ENCODE data around the gene DNAH1. TPM values are rescaled to one million over a fixed set of nuclear protein-coding genes. Genes with fewer than 3 reads are reported as not detected.

The DNAH1 gene
- total and polyA plus RNA-seq, 2 donors (not counting 1 experiment from before 2014, with no cell fraction given): 47.2 to 59.2 TPM

DNA sequence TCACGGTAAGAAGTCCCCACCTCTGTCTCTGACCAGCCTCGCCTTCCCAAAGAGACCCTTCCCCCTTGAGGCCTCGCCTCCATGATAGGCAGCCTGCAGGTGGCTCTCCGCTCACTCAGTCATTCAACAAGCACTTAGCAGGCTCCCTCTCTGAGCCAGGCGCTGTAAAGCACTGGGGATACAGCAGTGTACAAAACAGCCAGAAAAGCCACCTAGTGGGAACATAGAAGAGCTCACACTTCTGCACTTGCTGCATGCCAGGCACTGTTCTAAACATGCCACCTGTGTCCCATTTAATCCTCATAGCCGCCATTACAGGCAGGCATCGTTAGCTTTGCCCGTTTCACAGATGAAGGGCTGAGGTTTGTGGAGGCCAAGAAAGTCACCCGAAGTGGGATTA lies 72.8 kb downstream of the DNAH1 start:
- Mint-ChIP-seq H3K27me3 (no peaks in the 10 kb centered on the region), H3K4me1 (no peaks in the 10 kb centered on the region), H3K9me3 (ENCODE audit: insufficient read depth) (no peaks in the 10 kb centered on the region), H3K4me3 (no peak overlapping the region), H3K27ac (peak overlapping the region; percentile 16)
- no peak for ATAC-seq (ENCODE audit: low read depth)
- Histone ChIP-seq H3K36me3 (replicated peaks in 1 of 2; ENCODE audit: control extremely low read depth in 1 of 2, control insufficient read depth in 1 of 2, extremely low read depth in 1 of 2, insufficient read depth in 2 of 2, low read length in 1 of 2) (peaks cover 0 to 44% of the 10 kb centered on the region in 2 experiments), H3K9me3 (ENCODE audit: control extremely low read depth in 1 of 3, control insufficient read depth in 2 of 3, insufficient read depth in 1 of 3, low read length in 2 of 3) (no peaks in the 10 kb centered on the region), H3K4me2 (replicated peaks; ENCODE audit: low read depth, low read length, poor library complexity, severe bottlenecking) (no peak overlapping the region), H3K27me3 (replicated peaks in 1 of 4; ENCODE audit: control extremely low read depth in 1 of 4, control insufficient read depth in 3 of 4, insufficient read depth in 4 of 4, low read length in 3 of 4) (no peaks in the 10 kb centered on the region), H3K4me3 (ENCODE audit: control extremely low read depth in 1 of 5, extremely low read depth in 1 of 5, insufficient read depth in 1 of 5, low read depth in 2 of 5, low read length in 4 of 5) (no peak overlapping the region), H3K4me1 (ENCODE audit: control insufficient read depth in 2 of 2, insufficient read depth in 2 of 2, low read length in 2 of 2) (no peaks in the 10 kb centered on the region), H4K20me1 (ENCODE audit: control insufficient read depth, insufficient read depth, low read length, poor library complexity, severe bottlenecking) (no peaks in the 10 kb centered on the region), H3K9ac (ENCODE audit: low read length) (no peak overlapping the region), H3K27ac (ENCODE audit: low read length in 2 of 2) (no peak overlapping the region), H3K79me2 (ENCODE audit: control insufficient read depth, insufficient read depth, low read length) (no peaks in the 10 kb centered on the region), H2AFZ (ENCODE audit: insufficient read depth, low read depth, low read length, poor library complexity, severe bottlenecking) (no peak overlapping the region)
- TF ChIP-seq CTCF (IDR thresholded peaks at IDR 0.05): no peak
- TF ChIP-seq EZH2 (IDR thresholded peaks at IDR 0.05; ENCODE audit: borderline replicate concordance, insufficient read depth, low read depth, low read length, poor library complexity, severe bottlenecking): no peak
- DNase-seq: no peak
- 94% methylated on average over 7 of the region's 9 CpGs for WGBS (ENCODE audit: insufficient coverage)
- ChIA-PET CTCF (no interaction called here), POLR2A (interaction anchor here (0.7 kb wide), 1 partner anchor 92 kb away, joined by 3 read pairs; no protein-coding TSS in a partner anchor)
- intact Hi-C loops (cut with micrococcal nuclease): no loop called here

DNA sequence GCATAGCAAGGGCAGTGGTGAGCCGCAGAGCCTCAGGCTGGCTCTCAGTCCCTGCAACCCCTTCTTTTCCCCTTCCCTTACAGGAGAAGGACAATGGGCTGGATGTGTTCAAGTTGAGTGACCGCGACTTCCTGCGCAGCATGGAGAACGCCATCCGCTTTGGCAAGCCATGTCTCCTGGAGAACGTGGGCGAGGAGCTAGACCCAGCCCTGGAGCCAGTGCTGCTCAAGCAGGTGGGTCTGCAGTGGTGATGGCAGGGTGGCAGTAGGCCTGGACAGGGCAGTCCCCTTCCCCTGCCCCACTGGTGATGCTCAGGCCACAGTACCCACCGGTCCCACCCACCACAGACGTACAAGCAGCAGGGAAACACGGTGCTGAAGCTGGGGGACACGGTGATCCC lies 75.0 kb downstream of the DNAH1 start:
- no peaks in the 10 kb centered on the region for H4K20me1 ChIP-seq (ENCODE audit: control insufficient read depth, insufficient read depth, low read length, poor library complexity, severe bottlenecking)
- CTCF ChIA-PET: no interaction called here
- H3K79me2 ChIP-seq (ENCODE audit: control insufficient read depth, insufficient read depth, low read length): no peaks in the 10 kb centered on the region
- Mint-ChIP-seq H3K4me3 (no peak overlapping the region), H3K9me3 (ENCODE audit: insufficient read depth) (no peaks in the 10 kb centered on the region), H3K27ac (no peak overlapping the region), H3K27me3 (no peaks in the 10 kb centered on the region), H3K4me1 (no peaks in the 10 kb centered on the region)
- peaks cover 0 to 43% of the 10 kb centered on the region in 2 experiments for H3K36me3 ChIP-seq (replicated peaks in 1 of 2; ENCODE audit: control extremely low read depth in 1 of 2, control insufficient read depth in 1 of 2, extremely low read depth in 1 of 2, insufficient read depth in 2 of 2, low read length in 1 of 2)
- H3K4me2 ChIP-seq (replicated peaks; ENCODE audit: low read depth, low read length, poor library complexity, severe bottlenecking): no peak overlapping the region
- H3K27ac ChIP-seq (ENCODE audit: low read length in 2 of 2): no peak overlapping the region
- WGBS (ENCODE audit: insufficient coverage): 95% methylated on average over 8 of the region's 12 CpGs
- no peak for TF ChIP-seq CTCF (IDR thresholded peaks at IDR 0.05)
- TF ChIP-seq EZH2 (IDR thresholded peaks at IDR 0.05; ENCODE audit: borderline replicate concordance, insufficient read depth, low read depth, low read length, poor library complexity, severe bottlenecking): no peak
- H3K9ac ChIP-seq (ENCODE audit: low read length): no peak overlapping the region
- ATAC-seq (ENCODE audit: low read depth) (no peak), DNase-seq (no peak)
- H3K4me3 ChIP-seq (ENCODE audit: control extremely low read depth in 1 of 5, extremely low read depth in 1 of 5, insufficient read depth in 1 of 5, low read depth in 2 of 5, low read length in 4 of 5): no peak overlapping the region
- no peaks in the 10 kb centered on the region for H3K27me3 ChIP-seq (replicated peaks in 1 of 4; ENCODE audit: control extremely low read depth in 1 of 4, control insufficient read depth in 3 of 4, insufficient read depth in 4 of 4, low read length in 3 of 4)
- no peak overlapping the region for H2AFZ ChIP-seq (ENCODE audit: insufficient read depth, low read depth, low read length, poor library complexity, severe bottlenecking)
- H3K9me3 ChIP-seq (ENCODE audit: control extremely low read depth in 1 of 3, control insufficient read depth in 2 of 3, insufficient read depth in 1 of 3, low read length in 2 of 3): no peaks in the 10 kb centered on the region
- intact Hi-C loops (cut with micrococcal nuclease): no loop called here
- POLR2A ChIA-PET: interaction anchor here (0.5 kb wide), 1 partner anchor 14 kb away, joined by 3 read pairs; no protein-coding TSS in a partner anchor
- no peaks in the 10 kb centered on the region for H3K4me1 ChIP-seq (ENCODE audit: control insufficient read depth in 2 of 2, insufficient read depth in 2 of 2, low read length in 2 of 2)
